H9 (cell line): Measurements from ENCODE around the gene NXPH3. TPM values are rescaled to one million over a fixed set of nuclear protein-coding genes. Genes with fewer than 3 reads are reported as not detected.

Experiments used
- DNase-seq: peaks from one replicate; pipeline ENCODE4 v3.0.0-alpha.2; 2017
- H2AFZ ChIP-seq: one replicate; pipeline ENCODE4 v1.6.1; 2013; ENCODE audit warnings: mild to moderate bottlenecking, low read length, control low read depth, moderate library complexity
- H2AK5ac ChIP-seq: 2 replicates; pipeline ENCODE4 v1.6.1; 2013; ENCODE audit warnings: low read length, control low read depth, mixed read lengths; ENCODE audit not compliant: insufficient read length
- H2BK120ac ChIP-seq: one replicate; pipeline ENCODE4 v1.6.1; 2013; ENCODE audit warnings: low read depth, mild to moderate bottlenecking, low read length, control low read depth, inconsistent platforms; ENCODE audit not compliant: poor library complexity, severe bottlenecking
- H2BK12ac ChIP-seq: 2 replicates; pipeline ENCODE4 v1.6.1; 2013; ENCODE audit warnings: low read length, control low read depth, mixed read lengths, low read depth; ENCODE audit not compliant: insufficient read length
- H2BK15ac ChIP-seq: 2 replicates; pipeline ENCODE4 v1.6.1; 2013; ENCODE audit warnings: low read depth, low read length, control low read depth
- H2BK20ac ChIP-seq: one replicate; pipeline ENCODE4 v1.6.1; 2013; ENCODE audit warnings: low read depth, mild to moderate bottlenecking, low read length, control low read depth, inconsistent platforms; ENCODE audit not compliant: poor library complexity, severe bottlenecking
- H2BK5ac ChIP-seq: 2 replicates; pipeline ENCODE4 v1.6.1; 2013; ENCODE audit warnings: low read length, control low read depth, mixed read lengths; ENCODE audit not compliant: insufficient read length
- H3K14ac ChIP-seq: 2 replicates; pipeline ENCODE4 v1.6.1; 2013; ENCODE audit warnings: low read length, control low read depth; ENCODE audit not compliant: insufficient read depth
- H3K18ac ChIP-seq: 2 replicates; pipeline ENCODE4 v1.6.1; 2013; ENCODE audit warnings: low read depth, mild to moderate bottlenecking, mixed read lengths, low read length, control low read depth; ENCODE audit not compliant: insufficient read length
- H3K23ac ChIP-seq: 2 replicates; pipeline ENCODE4 v1.6.1; 2013; ENCODE audit warnings: low read length, control low read depth, mixed read lengths, low read depth; ENCODE audit not compliant: insufficient read length
- H3K23me2 ChIP-seq: 2 replicates; pipeline ENCODE4 v1.6.1; 2013; ENCODE audit warnings: low read depth, mild to moderate bottlenecking, mixed read lengths, low read length, control low read depth; ENCODE audit not compliant: insufficient read length, poor library complexity, severe bottlenecking
- H3K27ac ChIP-seq: 2 replicates; pipeline ENCODE4 v1.5.1; 2013; ENCODE audit warnings: low read length, control low read depth, mixed read lengths, low read depth; ENCODE audit not compliant: insufficient read length
- H3K27me3 ChIP-seq: 2 replicates; pipeline ENCODE4 v1.6.1; 2013; ENCODE audit warnings: low read length, control low read depth, inconsistent platforms; ENCODE audit not compliant: insufficient read depth
- H3K4ac ChIP-seq: 2 replicates; pipeline ENCODE4 v1.6.1; 2013; ENCODE audit warnings: low read depth, mild to moderate bottlenecking, control low read depth, inconsistent platforms, low read length, moderate library complexity
- H3K4me1 ChIP-seq: 2 replicates; pipeline ENCODE4 v1.6.1; 2013; ENCODE audit warnings: low read length, control low read depth, inconsistent platforms; ENCODE audit not compliant: insufficient read depth
- H3K4me2 ChIP-seq: 2 replicates; pipeline ENCODE4 v1.6.1; 2013; ENCODE audit warnings: low read length, control low read depth, mixed read lengths; ENCODE audit not compliant: insufficient read length, insufficient read depth
- H3K56ac ChIP-seq: 2 replicates; pipeline ENCODE4 v1.6.1; 2013; ENCODE audit warnings: low read depth, mild to moderate bottlenecking, mixed read lengths, low read length, control low read depth; ENCODE audit not compliant: insufficient read length
- H3K79me1 ChIP-seq: 2 replicates; pipeline ENCODE4 v1.6.1; 2013; ENCODE audit warnings: low read depth, mild to moderate bottlenecking, moderate library complexity, low read length, control low read depth, inconsistent platforms; ENCODE audit not compliant: insufficient read depth, poor library complexity, severe bottlenecking
- H3K79me2 ChIP-seq: 2 replicates; pipeline ENCODE4 v1.6.1; 2013; ENCODE audit warnings: low read length, control low read depth, inconsistent platforms; ENCODE audit not compliant: insufficient read depth
- H3K9ac ChIP-seq: 2 replicates; pipeline ENCODE4 v1.6.1; 2013; ENCODE audit warnings: low read length, control low read depth, mixed read lengths; ENCODE audit not compliant: insufficient read length; ENCODE audit errors: extremely low read depth
- H3K9me3 ChIP-seq: one replicate; pipeline ENCODE4 v1.6.1; 2013; ENCODE audit warnings: low read depth, low read length, inconsistent platforms; ENCODE audit not compliant: control insufficient read depth
- H3T11ph ChIP-seq: one replicate; pipeline ENCODE4 v1.6.1; 2013; ENCODE audit warnings: mild to moderate bottlenecking, low read length, control low read depth, inconsistent platforms
- H4K20me1 ChIP-seq: one replicate; pipeline ENCODE4 v1.6.1; 2013; ENCODE audit not compliant: control insufficient read depth, insufficient read length, insufficient read depth
- H4K5ac ChIP-seq: 2 replicates; pipeline ENCODE4 v1.6.1; 2013; ENCODE audit warnings: low read depth, mild to moderate bottlenecking, mixed read lengths, low read length, control low read depth; ENCODE audit not compliant: insufficient read length
- H4K8ac ChIP-seq: replicated peaks from 2 replicates; pipeline ENCODE4 v1.6.1; 2013; ENCODE audit warnings: low read length, control low read depth, mixed read lengths, low read depth; ENCODE audit not compliant: insufficient read length
- H4K91ac ChIP-seq: 2 replicates; pipeline ENCODE4 v1.6.1; 2013; ENCODE audit warnings: low read depth, mild to moderate bottlenecking, moderate library complexity, mixed read lengths, low read length, control low read depth; ENCODE audit not compliant: insufficient read length
- H3K27ac Mint-ChIP-seq, 3 experiments: 2 replicates in 2 of 3; 3 replicates in 1 of 3; pipeline ENCODE4 v1.8.0; 2020 to 2021; ENCODE audit warnings: mixed read lengths in 3 of 3, mild to moderate bottlenecking in 1 of 3, moderate library complexity in 1 of 3
- H3K27me3 Mint-ChIP-seq: 2 replicates; pipeline ENCODE4 v1.8.0; 2021; ENCODE audit warnings: low read depth, mild to moderate bottlenecking, moderate library complexity, mixed read lengths
- H3K36me3 Mint-ChIP-seq, 3 experiments: 2 replicates in 2 of 3; 3 replicates in 1 of 3; pipeline ENCODE4 v1.8.0; 2020 to 2021; ENCODE audit warnings: low read depth in 3 of 3, mixed read lengths in 3 of 3; ENCODE audit not compliant: insufficient read depth in 1 of 3
- H3K4me1 Mint-ChIP-seq, 2 experiments: 2 replicates each; pipeline ENCODE4 v1.8.0; 2020; ENCODE audit warnings: mixed read lengths in 2 of 2
- H3K4me3 Mint-ChIP-seq, 2 experiments: 2 replicates in 1 of 2; 3 replicates in 1 of 2; pipeline ENCODE4 v1.8.0; 2020 to 2021; ENCODE audit warnings: mild to moderate bottlenecking in 2 of 2, mixed read lengths in 2 of 2, moderate library complexity in 1 of 2
- H3K9me3 Mint-ChIP-seq, 2 experiments: 2 replicates in 1 of 2; 3 replicates in 1 of 2; pipeline ENCODE4 v1.8.0; 2020; ENCODE audit warnings: mild to moderate bottlenecking in 2 of 2, mixed read lengths in 2 of 2, moderate library complexity in 1 of 2
- WGBS: extraction: QIAGEN DNeasy Blood & Tissue Kit; methylation state at CpG from one replicate; pipeline ENCODE4 v1.1.7; 2013; ENCODE audit warnings: missing lambda C conversion rate, low lambda C conversion rate, mixed read lengths; ENCODE audit not compliant: insufficient read length; ENCODE audit errors: extremely low coverage; 5-methylcytosine and 5-hydroxymethylcytosine counted together
- total RNA-seq: library from RNA; stranded (reverse); gene quantifications from 2 replicates; pipeline ENCODE4 v1.2.1, GENCODE V29; 2021
- TF ChIP-seq, protein P1 (sequence below): fragments of 200-600 bp; sonication (generic); conservative IDR thresholded peaks from 3 replicates; pipeline ENCODE4 v1.8.0; 2021; ENCODE audit warnings: antibody characterized with exemption, mild to moderate bottlenecking

The NXPH3 gene
- total RNA-seq, 1 experiment from 2014 or later, result 1.3 TPM

DNA sequence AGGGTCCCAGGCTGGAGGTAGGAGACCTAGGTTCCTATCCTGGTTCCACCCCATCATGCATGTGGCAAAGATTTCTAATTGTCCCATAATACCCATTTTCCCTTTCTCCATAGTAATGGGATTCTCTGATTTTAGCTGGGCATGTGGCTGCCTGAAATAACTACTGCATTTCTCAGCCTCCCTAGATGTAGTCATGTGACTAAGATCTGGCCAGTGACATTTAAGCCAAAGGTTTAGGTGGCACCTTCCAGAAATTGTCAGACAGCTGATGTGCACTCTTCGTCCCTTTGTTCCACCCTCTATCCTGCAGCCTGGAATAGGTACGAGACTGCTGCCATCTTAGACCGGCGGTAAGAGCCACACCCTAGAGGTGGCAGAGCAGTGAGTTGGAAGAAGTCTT lies 8.2 kb downstream of the NXPH3 start:
- H4K8ac ChIP-seq, result no peak overlapping the region
- H3K9me3 ChIP-seq, result no peaks in the 10 kb centered on the region
- no peak overlapping the region for H3T11ph ChIP-seq
- WGBS, result no CpG with 5 or more reads among the region's 4 CpGs
- H2BK20ac ChIP-seq, result no peak overlapping the region
- no peaks in the 10 kb centered on the region for H3K79me1 ChIP-seq
- TF ChIP-seq, protein P1, sequence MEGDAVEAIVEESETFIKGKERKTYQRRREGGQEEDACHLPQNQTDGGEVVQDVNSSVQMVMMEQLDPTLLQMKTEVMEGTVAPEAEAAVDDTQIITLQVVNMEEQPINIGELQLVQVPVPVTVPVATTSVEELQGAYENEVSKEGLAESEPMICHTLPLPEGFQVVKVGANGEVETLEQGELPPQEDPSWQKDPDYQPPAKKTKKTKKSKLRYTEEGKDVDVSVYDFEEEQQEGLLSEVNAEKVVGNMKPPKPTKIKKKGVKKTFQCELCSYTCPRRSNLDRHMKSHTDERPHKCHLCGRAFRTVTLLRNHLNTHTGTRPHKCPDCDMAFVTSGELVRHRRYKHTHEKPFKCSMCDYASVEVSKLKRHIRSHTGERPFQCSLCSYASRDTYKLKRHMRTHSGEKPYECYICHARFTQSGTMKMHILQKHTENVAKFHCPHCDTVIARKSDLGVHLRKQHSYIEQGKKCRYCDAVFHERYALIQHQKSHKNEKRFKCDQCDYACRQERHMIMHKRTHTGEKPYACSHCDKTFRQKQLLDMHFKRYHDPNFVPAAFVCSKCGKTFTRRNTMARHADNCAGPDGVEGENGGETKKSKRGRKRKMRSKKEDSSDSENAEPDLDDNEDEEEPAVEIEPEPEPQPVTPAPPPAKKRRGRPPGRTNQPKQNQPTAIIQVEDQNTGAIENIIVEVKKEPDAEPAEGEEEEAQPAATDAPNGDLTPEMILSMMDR, result no peak
- H3K79me2 ChIP-seq, result no peaks in the 10 kb centered on the region
- no peak overlapping the region for H2BK5ac ChIP-seq
- H3K18ac ChIP-seq, result no peak overlapping the region
- H3K4me1 Mint-ChIP-seq, result peaks cover 13 to 22% of the 10 kb centered on the region in 2 experiments
- H3K14ac ChIP-seq, result no peak overlapping the region
- no peaks in the 10 kb centered on the region for H3K36me3 Mint-ChIP-seq
- H3K27ac Mint-ChIP-seq, result no peak overlapping the region
- H3K27ac ChIP-seq, result no peak overlapping the region
- no peak overlapping the region for H3K4me2 ChIP-seq
- H3K9ac ChIP-seq, result no peak overlapping the region
- peaks cover 2% of the 10 kb centered on the region for H3K27me3 Mint-ChIP-seq
- H3K23me2 ChIP-seq, result no peaks in the 10 kb centered on the region
- H2BK15ac ChIP-seq, result no peak overlapping the region
- DNase-seq, result no peak
- H3K4me1 ChIP-seq, result no peaks in the 10 kb centered on the region
- H3K23ac ChIP-seq, result no peak overlapping the region
- no peak overlapping the region for H2BK120ac ChIP-seq
- H4K5ac ChIP-seq, result no peak overlapping the region
- no peaks in the 10 kb centered on the region for H4K20me1 ChIP-seq
- H2AK5ac ChIP-seq, result no peak overlapping the region
- no peaks in the 10 kb centered on the region for H3K9me3 Mint-ChIP-seq
- H3K4me3 Mint-ChIP-seq, result no peak overlapping the region
- H3K4ac ChIP-seq, result no peak overlapping the region
- H2AFZ ChIP-seq, result no peak overlapping the region
- no peaks in the 10 kb centered on the region for H3K27me3 ChIP-seq
- no peak overlapping the region for H4K91ac ChIP-seq
- H3K56ac ChIP-seq, result no peak overlapping the region
- H2BK12ac ChIP-seq, result no peak overlapping the region
